SK-N-SH (cell line): Measurements from ENCODE around the gene PURA. TPM values are rescaled to one million over a fixed set of nuclear protein-coding genes. Genes with fewer than 3 reads are reported as not detected.

Experiments
- CTCF ChIA-PET: fragments of 300-600, 350-600 bp; formaldehyde crosslinking; extraction: SDS; loops from one replicate; lab custom pipeline; 2021; lab: Yijun Ruan, JAX
- POLR2A ChIA-PET: fragments of 350-600 bp; sonication (Branson Sonifier 250); formaldehyde crosslinking; extraction: SDS; loops from one replicate; lab custom pipeline; 2020; ENCODE audit warnings: antibody characterized with exemption, inconsistent platforms; lab: Yijun Ruan, JAX
- DNase-seq: peaks from one replicate; pipeline ENCODE4 v3.0.0; 2012
- H2AFZ ChIP-seq: fragments of 200-600 bp; sonication (generic); 2 replicates; pipeline ENCODE4 v1.8.1; 2016; ENCODE audit warnings: antibody characterized with exemption, mild to moderate bottlenecking, low read depth
- H3F3A ChIP-seq: fragments of 200-600 bp; sonication (generic); replicated peaks from 2 replicates; pipeline ENCODE3; 2016; ENCODE audit warnings: antibody characterized with exemption, mild to moderate bottlenecking; ENCODE audit not compliant: insufficient read depth
- H3K27ac ChIP-seq, 2 experiments: fragments of 200-500 bp in 1 of 2; fragments of 200-600 bp in 1 of 2; sonication (Bioruptor generic) in 1 of 2; sonication (generic), shearing (Covaris generic) in 1 of 2; 2 replicates each; pipeline versions ENCODE4 v1.5.1 to v1.6.1; 2014 to 2016; ENCODE audit warnings: low read depth in 2 of 2, inconsistent platforms in 1 of 2, low read length in 1 of 2, mild to moderate bottlenecking in 1 of 2, mixed read lengths in 1 of 2
- H3K27me3 ChIP-seq: fragments of 200-600 bp; sonication (generic), shearing (Covaris generic); 2 replicates; pipeline ENCODE4 v1.6.1; 2016; ENCODE audit warnings: mixed run types; ENCODE audit not compliant: insufficient read depth
- H3K36me3 ChIP-seq, 2 experiments: fragments of 200-500 bp in 1 of 2; fragments of 200-600 bp in 1 of 2; sonication (Bioruptor generic) in 1 of 2; sonication (generic) in 1 of 2; replicated peaks in 1 of 2; 2 replicates each; pipeline versions ENCODE3 to v1.5.1; 2014 to 2016; ENCODE audit warnings: low read length in 1 of 2, mild to moderate bottlenecking in 1 of 2; ENCODE audit not compliant: insufficient read depth in 2 of 2, control insufficient read depth in 1 of 2
- H3K4me1 ChIP-seq, 2 experiments: fragments of 200-500 bp in 1 of 2; fragments of 200-600 bp in 1 of 2; sonication (Bioruptor generic) in 1 of 2; sonication (generic), shearing (Covaris generic) in 1 of 2; 2 replicates each; pipeline versions ENCODE4 v1.5.1 to v1.6.1; 2014 to 2016; ENCODE audit warnings: low read depth in 1 of 2, low read length in 1 of 2, mixed run types in 1 of 2; ENCODE audit not compliant: insufficient read depth in 2 of 2, control insufficient read depth in 1 of 2
- H3K4me2 ChIP-seq: fragments of 200-600 bp; sonication (generic), shearing (Covaris generic); 2 replicates; pipeline ENCODE4 v1.6.1; 2017; ENCODE audit warnings: mixed run types
- H3K4me3 ChIP-seq, 2 experiments: fragments of 200-500 bp in 1 of 2; fragments of 200-600 bp in 1 of 2; sonication (Bioruptor generic) in 1 of 2; sonication (generic), shearing (Covaris generic) in 1 of 2; 2 replicates each; pipeline versions ENCODE4 v1.5.1 to v1.8.1; 2014 to 2016; ENCODE audit warnings: low read depth in 2 of 2, inconsistent platforms in 1 of 2, low read length in 1 of 2, mild to moderate bottlenecking in 1 of 2, mixed read lengths in 1 of 2, moderate library complexity in 1 of 2
- H3K79me2 ChIP-seq: fragments of 200-600 bp; sonication (generic); 2 replicates; pipeline ENCODE4 v1.8.1; 2017; ENCODE audit warnings: mild to moderate bottlenecking; ENCODE audit not compliant: insufficient read depth
- H3K9ac ChIP-seq: fragments of 200-600 bp; sonication (generic); 2 replicates; pipeline ENCODE4 v1.6.1; 2017; ENCODE audit warnings: mixed run types
- H3K9me2 ChIP-seq: fragments of 200-600 bp; sonication (generic); 2 replicates; pipeline ENCODE4 v1.6.1; 2017; ENCODE audit warnings: mixed run types
- H3K9me3 ChIP-seq: fragments of 200-600 bp; sonication (generic); 2 replicates; pipeline ENCODE4 v1.6.1; 2017; ENCODE audit warnings: mixed run types, mild to moderate bottlenecking, moderate library complexity
- H4K20me1 ChIP-seq: fragments of 200-600 bp; sonication (generic); 2 replicates; pipeline ENCODE4 v1.6.1; 2017; ENCODE audit warnings: mild to moderate bottlenecking, mixed run types; ENCODE audit not compliant: insufficient read depth
- IRF3 ChIP-seq: fragments of 150-350 bp; IDR thresholded peaks from 2 replicates; pipeline ENCODE4 v1.6.1; 2016; ENCODE audit warnings: mild to moderate bottlenecking, low read depth, low read length
- JUND ChIP-seq: IDR thresholded peaks from 2 replicates; pipeline ENCODE4 v1.4.0; 2012
- MXI1 ChIP-seq: IDR thresholded peaks from 2 replicates; pipeline ENCODE4 v1.6.1; 2012; ENCODE audit warnings: mild to moderate bottlenecking, low read depth, low read length, improper control_type of control experiment
- NFIC ChIP-seq: IDR thresholded peaks from 2 replicates; pipeline ENCODE4 v1.4.0; 2012; ENCODE audit warnings: borderline replicate concordance
- TAF1 ChIP-seq: IDR thresholded peaks from 2 replicates; pipeline ENCODE4 v1.6.1; 2012; ENCODE audit warnings: low read depth, mild to moderate bottlenecking, low read length, moderate library complexity, borderline replicate concordance
- TEAD4 ChIP-seq: IDR thresholded peaks from 2 replicates; pipeline ENCODE4 v1.4.0; 2012; ENCODE audit warnings: mild to moderate bottlenecking, borderline replicate concordance; ENCODE audit not compliant: insufficient read depth
- ZBTB33 ChIP-seq: IDR thresholded peaks from 2 replicates; pipeline ENCODE4 v1.4.0; 2012; ENCODE audit warnings: low read depth, borderline replicate concordance
- WGBS: methylation state at CpG from one replicate; pipeline ENCODE4 v1.1.6; 2017; ENCODE audit warnings: low lambda C conversion rate; 5-methylcytosine and 5-hydroxymethylcytosine counted together
- polyA plus RNA-seq, 3 experiments: library from polyadenylated mRNA; depleted of rRNA; stranded (reverse); fragments of >200 nt; gene quantifications; 2 replicates each; pipeline ENCODE4 v1.2.3, GENCODE V29; 2012

The PURA gene
- polyA plus RNA-seq, 1 of the 3 experiments (the other 2 are of a cell fraction): 2.4 TPM

- H3F3A ChIP-seq: peaks cover 40% of the 10 kb centered on the region
- TF ChIP-seq TAF1: no peak; the same call in 1 of the 2 replicates
- TF ChIP-seq MXI1: 0 out of 2 replicates have a peak, but pooled peaks have one; percentile 1
- no peaks in the 10 kb centered on the region for H3K9me2 ChIP-seq
- H3K4me3 ChIP-seq: peak overlapping the region; percentile 78 to 79
- H3K79me2 ChIP-seq: peaks cover 51% of the 10 kb centered on the region
- H2AFZ ChIP-seq: peak overlapping the region; percentile 33; the same call in 1 of the 2 replicates
- peaks cover 7% of the 10 kb centered on the region for H4K20me1 ChIP-seq
- no peaks in the 10 kb centered on the region for H3K9me3 ChIP-seq
- peak overlapping the region; percentile 97 for H3K4me2 ChIP-seq
- DNase-seq: peak; percentile 58
- ChIA-PET POLR2A (interaction anchor here (0.9 to 1.0 kb wide), 2 partner anchors 10 to 66 kb away, joined by 4 read pairs; partner anchors contain the start of gene CYSTM1), CTCF (interaction anchor here (0.7 to 2.7 kb wide), 12 partner anchors 13 to 265 kb away, joined by 3 to 13 read pairs (median 4); no protein-coding TSS in a partner anchor)
- no peaks in the 10 kb centered on the region for H3K36me3 ChIP-seq
- peak overlapping the region; percentile 77 to 94 for H3K27ac ChIP-seq
- peaks cover 7 to 29% of the 10 kb centered on the region in 2 experiments; a peak in 3 of 4 replicates for H3K4me1 ChIP-seq
- peak overlapping the region; percentile 73 for H3K9ac ChIP-seq
- no peaks in the 10 kb centered on the region for H3K27me3 ChIP-seq
- 5% methylated on average over 37 of the region's 52 CpGs for WGBS
Measured at GRCh38 chr5:140108093-140109017, 5.6 kb upstream of the PURA start.

GRCh38 chr5:140109018-140109758 is 4.7 kb upstream of the PURA start:
- H3K27me3 ChIP-seq: no peaks in the 10 kb centered on the region
- H4K20me1 ChIP-seq: peaks cover 7% of the 10 kb centered on the region
- WGBS: 64% methylated on average over 24 of the region's 24 CpGs
- TF ChIP-seq NFIC: no peak
- TF ChIP-seq JUND: no peak; the same call in 1 of the 2 replicates
- TF ChIP-seq IRF3: no peak
- no peak for TF ChIP-seq ZBTB33
- no peak for TF ChIP-seq TEAD4
- H3K4me1 ChIP-seq: peaks cover 7 to 29% of the 10 kb centered on the region in 2 experiments; a peak in 3 of 4 replicates
- ChIA-PET POLR2A (no interaction called here), CTCF (interaction anchor here (0.8 to 2.7 kb wide), 11 partner anchors 10 to 141 kb away, joined by 3 to 13 read pairs (median 4); partner anchors contain the start of gene NRG2)
- peak overlapping the region; percentile 97 for H3K4me2 ChIP-seq
- H3K9ac ChIP-seq: peak overlapping the region; percentile 73
- peak; percentile 30 for DNase-seq
- H3K79me2 ChIP-seq: peaks cover 54% of the 10 kb centered on the region
- peak overlapping the region; percentile 2 for H2AFZ ChIP-seq
- H3K36me3 ChIP-seq: no peaks in the 10 kb centered on the region
- peak overlapping the region in 1 of 2 experiments; percentile 77; a peak in 2 of 4 replicates for H3K27ac ChIP-seq
- H3F3A ChIP-seq: peaks cover 40% of the 10 kb centered on the region
- H3K9me2 ChIP-seq: no peaks in the 10 kb centered on the region
- no peaks in the 10 kb centered on the region for H3K9me3 ChIP-seq
- peak overlapping the region; percentile 78 to 79 for H3K4me3 ChIP-seq
